Eye (tissue), 1 donor: Measurements from ENCODE around the gene SLC29A3.
"Not testable (repeated sequence)": the region's sequence is repeated elsewhere in the genome, so short reads cannot be mapped to it uniquely, and the experiment has no call there.

Experiments used
- DNase-seq: peaks from one replicate; pipeline ENCODE4 v3.0.0-alpha.2; 2015

SLC29A3 gene

DNA sequence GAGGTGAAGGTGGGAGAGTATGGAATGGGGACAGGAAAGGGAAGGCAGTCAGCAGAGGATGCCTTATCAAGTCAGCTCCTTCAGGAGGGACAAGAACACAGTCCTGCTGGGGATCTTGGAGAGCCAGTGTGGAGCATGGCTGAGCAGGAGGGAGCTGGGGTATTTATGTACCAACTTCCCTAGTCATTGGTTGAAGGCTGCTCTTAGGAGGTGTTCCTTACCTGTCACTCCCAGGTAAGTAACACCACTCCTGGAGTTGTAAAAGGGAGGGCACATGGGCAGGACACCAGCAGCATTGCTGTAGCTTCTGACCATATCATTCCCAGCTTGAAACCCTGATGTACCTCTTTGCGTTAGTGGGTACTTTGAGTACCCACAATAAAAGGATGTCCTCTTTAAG is 29.8 kb downstream of the SLC29A3 start:
- no peak for DNase-seq

DNA sequence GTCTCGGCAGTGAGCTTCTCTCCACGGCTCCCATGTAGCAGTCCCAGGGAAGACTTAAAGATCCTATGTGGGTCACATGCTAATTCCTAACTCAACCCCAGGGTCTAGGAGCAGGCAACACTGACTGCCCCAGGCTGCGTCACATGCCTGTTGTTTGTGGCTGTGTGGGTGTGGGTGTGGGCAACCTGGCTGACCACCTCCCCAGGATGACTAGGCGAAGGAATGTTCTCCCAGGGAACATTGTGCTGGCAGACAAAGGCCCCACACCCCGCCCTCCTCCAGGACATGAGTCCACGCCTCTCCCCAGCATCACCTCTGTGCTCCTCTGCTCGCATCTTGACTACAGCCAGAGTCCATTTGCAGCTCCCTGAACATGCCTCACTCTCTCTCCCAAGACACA is 30.3 kb downstream of the SLC29A3 start:
- no peak for DNase-seq

- no peak for DNase-seq
Observed at GRCh38 chr10:71351087-71351486, 32.0 kb downstream of the SLC29A3 start.

- no peak for DNase-seq
Observed at GRCh38 chr10:71351628-71352319, 32.7 kb downstream of the SLC29A3 start.

DNA sequence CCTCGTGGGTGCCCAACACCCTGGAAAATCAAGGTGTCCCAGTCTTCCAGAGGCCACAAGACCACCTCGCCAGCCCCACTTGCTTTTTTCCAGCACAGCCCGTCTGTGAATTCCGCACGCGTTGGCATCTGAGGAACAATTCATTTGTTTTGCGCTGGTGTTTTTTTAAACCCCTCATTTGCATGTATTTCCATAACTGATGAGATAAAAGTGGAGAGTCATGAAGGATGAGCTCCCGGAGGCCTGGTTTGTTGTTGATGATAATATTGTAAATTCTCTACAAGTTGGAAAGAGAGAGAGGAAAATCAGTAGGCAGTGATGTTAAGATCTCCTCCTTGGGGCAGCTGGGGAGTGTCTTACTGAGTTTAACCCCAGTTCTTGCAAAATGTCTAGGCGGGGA is 34.6 kb downstream of the SLC29A3 start:
- no peak for DNase-seq

DNA sequence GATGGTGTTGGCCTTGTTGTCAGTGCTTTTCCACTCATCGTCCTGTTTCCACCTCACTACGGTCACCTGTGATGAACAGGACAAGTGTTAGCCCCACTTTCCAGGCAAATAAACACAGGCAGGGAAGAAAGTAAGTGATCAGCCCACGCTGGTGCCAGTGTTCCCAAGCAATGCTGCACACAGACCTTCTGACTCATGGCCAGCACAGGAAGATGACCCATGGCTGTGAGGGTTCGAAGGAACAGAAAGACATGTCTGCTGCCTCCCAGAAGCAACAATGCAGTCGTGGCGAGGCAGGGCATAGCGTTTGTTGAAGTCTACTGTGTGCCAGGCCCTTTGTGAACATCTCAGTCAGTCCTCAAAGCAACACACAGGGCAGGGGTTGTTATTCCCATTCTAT is 35.7 kb downstream of the SLC29A3 start:
- DNase-seq, result no peak

DNA sequence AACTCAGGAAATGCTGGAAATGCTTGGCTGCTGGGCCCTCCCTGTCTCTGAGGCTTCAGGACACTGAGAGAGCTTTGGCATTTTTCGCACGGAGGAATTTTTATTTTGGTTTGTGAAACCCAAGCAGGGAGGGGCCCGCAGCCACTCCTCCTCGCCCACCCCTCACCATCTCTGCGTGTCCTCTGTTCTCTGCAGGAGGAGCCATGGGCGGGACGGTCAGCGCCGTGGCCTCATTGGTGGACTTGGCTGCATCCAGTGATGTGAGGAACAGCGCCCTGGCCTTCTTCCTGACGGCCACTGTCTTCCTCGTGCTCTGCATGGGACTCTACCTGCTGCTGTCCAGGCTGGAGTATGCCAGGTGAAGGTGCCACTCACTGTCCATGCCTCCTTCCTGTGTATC is 36.8 kb downstream of the SLC29A3 start:
- no peak for DNase-seq

GRCh38 chr10:71357792-71358265 is 38.8 kb downstream of the SLC29A3 start:
- DNase-seq, result no peak

GRCh38 chr10:71358277-71358676 is 39.2 kb downstream of the SLC29A3 start:
- no peak for DNase-seq

- not testable (repeated sequence) for DNase-seq
Observed at GRCh38 chr10:71358906-71359305, 39.8 kb downstream of the SLC29A3 start.

DNA sequence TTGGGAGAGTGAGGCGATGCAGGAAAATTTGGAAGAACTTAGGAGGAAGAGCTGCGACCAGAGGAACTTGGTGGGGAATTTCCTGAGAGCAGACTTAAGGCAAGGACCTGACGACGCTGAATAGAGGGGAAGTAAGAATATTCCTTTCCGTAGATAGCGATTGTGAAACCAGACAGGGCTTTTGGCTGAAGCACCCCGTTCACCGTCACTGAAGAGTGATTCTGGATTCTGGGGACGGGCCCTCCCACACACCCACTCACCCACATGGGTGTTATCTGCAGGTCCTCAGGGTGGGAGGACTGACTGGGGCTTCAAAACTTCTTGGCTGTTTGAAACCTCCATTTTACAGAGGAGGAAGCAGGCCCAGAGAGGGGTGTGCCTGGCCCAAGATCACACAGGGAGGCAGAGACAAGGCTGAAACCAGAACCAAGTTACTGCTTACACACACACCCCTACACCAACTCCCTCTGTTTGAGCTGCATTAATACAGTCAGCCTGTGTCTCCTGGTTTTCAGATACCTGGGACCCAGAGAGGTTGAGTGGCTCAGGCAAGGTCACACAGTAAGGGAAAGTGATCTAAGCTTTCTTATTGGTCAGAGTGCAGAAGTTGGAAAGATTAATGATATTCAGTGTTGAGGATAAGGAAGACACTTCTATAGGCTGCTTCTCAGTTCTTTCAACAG is 40.4 kb downstream of the SLC29A3 start:
- DNase-seq, result no peak

DNA sequence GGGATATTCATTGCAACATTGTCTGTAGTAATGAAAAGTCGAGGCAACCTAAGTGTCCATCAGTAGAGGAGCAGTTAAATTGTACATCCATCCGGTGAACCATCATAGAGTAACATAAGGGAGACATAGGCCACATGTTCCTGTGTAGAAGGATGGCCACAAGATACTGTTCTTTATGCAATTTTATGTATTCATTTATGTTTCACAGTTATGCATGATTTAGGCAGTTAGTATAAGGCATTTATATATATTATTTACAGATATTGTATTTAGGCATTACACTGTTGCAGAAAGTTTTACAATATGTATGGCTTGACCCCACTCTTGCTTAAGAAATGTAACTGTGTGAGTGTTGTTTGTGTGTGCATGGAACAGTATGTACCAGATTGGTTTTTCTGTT is 41.7 kb downstream of the SLC29A3 start:
- no peak for DNase-seq

DNA sequence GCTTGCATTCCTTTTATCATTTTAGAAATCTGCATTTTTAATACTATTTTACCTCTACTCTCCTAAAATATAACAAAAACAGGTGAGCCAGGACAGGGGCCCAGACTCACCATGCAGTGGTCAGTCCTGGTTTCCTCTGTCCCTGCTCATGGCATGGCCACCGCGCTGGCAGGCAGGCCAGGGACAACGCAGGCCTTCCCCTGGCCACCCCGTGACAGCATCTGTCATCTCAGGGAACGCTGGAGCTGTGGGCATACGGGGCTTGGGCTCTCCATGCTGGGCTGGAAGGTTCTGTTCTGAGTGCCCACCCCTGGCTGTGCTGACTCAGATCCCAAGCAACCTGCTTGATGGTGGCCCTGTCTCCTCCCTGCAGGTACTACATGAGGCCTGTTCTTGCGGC is 42.5 kb downstream of the SLC29A3 start:
- DNase-seq, result no peak

- no peak for DNase-seq
Observed at GRCh38 chr10:71362141-71362540, 43.1 kb downstream of the SLC29A3 start.

DNA sequence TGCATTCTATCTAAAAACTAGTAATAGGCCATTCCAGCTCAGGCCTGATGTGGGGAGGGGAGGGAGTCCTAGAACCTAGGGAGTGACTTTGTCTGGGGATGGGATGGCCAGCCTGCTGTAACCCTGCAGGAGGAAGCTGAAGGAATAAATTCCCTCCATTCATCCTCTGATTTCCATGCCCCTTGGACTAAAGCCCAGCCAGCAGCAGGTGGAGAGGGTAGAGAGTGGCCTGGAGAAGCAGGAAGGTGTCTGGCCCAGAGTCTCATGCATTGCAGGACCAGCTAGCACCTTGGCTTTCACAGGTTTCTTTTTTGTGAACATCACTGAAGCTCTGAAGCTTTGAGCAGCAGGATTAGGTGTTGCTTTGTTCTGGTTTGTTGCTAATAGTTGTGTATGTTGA is 44.9 kb downstream of the SLC29A3 start:
- no peak for DNase-seq

- DNase-seq, result no peak
Observed at GRCh38 chr10:71365366-71365765, 46.3 kb downstream of the SLC29A3 start.

DNA sequence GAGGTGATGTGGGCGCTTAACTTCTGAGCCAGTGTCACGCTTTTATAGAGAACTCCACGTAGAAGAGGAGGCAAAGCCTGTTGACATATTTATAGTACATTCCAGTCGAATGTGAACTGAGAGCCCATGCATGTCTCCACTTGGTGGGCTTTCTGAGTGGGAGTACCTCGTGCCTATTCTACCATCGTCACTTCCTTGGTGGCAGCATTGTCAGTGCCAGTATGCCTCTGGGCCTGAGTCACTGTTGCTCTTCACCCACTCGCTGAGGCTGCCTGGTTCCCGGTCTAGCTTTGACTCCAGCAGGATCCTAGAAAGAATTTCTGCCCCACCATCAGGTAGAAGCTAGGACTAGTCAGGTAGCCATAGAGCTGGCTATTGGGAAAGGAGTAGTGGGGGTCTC is 47.6 kb downstream of the SLC29A3 start:
- DNase-seq, result no peak

GRCh38 chr10:71367271-71367670 is 48.2 kb downstream of the SLC29A3 start:
- DNase-seq, result no peak

DNA sequence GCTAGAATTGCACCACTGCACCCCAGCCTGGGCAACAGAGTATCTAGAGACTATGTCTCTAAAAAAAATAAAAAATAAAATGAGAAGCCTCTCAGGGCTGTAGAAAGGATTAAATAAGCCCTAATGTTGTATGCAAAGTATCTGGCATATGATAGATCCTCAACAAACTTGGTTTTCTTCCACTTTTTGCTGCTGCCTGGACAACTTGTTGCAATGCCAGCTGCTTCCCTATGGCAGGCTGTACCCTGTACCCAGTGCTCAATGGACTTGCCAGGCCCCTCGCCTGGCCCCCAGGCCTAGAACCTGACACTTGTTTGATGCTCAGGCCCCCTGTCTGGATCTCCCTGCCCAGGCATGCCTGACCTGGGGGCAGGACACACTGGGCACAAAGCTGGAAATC is 49.1 kb downstream of the SLC29A3 start:
- DNase-seq, result no peak

DNA sequence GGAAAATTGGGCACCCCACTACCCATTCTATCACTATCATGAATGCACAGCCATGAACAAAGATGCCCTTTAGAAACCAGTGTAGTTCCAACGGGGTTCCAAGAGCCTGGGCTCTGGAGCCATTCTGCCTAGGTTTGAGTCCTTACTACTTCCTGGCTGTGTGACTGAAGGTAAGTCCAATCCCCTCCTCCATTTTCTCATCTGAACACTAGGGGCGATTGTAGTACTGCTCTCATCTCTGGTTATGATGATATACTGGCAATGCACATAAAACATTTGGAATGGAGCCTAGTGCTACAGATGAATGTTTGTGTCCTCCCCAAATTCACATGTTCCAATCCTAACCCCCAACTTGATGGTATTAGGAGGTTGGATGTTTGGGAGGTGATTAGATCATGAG is 49.6 kb downstream of the SLC29A3 start:
- no peak for DNase-seq

DNA sequence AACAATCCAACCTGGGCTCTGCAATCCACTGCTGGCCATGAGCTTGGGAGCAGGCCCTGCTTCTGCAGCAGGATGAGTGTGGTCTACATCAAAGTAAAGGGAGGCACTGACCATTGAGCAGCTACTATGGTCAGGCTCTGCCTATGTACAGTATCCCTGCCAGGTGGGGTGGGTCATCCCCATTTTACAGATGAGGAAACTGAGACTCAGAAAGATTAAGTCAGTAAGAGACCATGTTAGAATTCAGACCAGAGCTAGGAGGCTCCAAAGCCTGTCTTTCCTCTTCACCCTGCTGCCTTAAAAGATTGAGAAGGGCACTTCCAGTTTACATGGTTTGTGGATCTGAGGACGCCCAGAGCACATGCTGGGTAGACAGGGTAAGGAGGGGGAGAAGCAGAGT is 50.5 kb downstream of the SLC29A3 start:
- DNase-seq, result no peak

- no peak for DNase-seq
Observed at GRCh38 chr10:71370031-71370430, 51.0 kb downstream of the SLC29A3 start.

GRCh38 chr10:71371750-71372166 is 52.7 kb downstream of the SLC29A3 start:
- DNase-seq, result no peak

DNA sequence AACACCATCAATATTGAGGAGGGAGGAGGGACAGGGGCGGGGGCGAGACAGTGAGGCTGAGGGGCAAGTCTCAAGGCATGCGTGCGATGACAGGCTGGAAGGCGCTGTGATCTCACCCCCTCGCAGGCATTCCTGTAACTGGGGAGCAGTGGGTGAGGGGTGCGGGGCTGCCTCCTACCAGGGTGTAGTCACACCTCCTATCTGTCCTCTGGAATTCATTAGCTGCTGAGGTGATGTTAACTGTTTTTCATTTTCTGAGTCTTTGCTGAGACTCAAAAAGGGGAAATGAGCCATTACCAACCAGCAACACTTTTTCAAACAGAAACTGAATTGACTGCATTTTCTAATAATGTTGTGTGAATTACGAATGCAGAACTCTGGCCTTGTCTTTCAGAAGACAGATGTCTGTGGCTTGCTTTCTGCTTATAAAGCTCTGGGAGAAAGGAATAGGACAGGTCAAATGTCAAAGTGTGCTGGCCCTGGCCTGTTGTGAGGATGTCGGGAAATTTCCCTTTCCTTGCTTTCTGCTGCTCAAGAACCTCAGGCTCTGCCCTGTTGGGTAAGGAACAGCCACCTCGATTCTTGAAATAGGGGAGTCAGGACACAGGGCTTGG is 53.9 kb downstream of the SLC29A3 start:
- no peak for DNase-seq
